GM21717 (cell line): ENCODE data around the gene TPBGL.

ENCODE experiments used
- ATAC-seq: cut with Tn5 transposase; IDR thresholded peaks from one replicate; pipeline ENCODE4 v1.9.1; 2021; ENCODE audit warnings: mild to moderate bottlenecking, moderate library complexity; ENCODE audit not compliant: unreplicated experiment

Gene TPBGL, protein sequence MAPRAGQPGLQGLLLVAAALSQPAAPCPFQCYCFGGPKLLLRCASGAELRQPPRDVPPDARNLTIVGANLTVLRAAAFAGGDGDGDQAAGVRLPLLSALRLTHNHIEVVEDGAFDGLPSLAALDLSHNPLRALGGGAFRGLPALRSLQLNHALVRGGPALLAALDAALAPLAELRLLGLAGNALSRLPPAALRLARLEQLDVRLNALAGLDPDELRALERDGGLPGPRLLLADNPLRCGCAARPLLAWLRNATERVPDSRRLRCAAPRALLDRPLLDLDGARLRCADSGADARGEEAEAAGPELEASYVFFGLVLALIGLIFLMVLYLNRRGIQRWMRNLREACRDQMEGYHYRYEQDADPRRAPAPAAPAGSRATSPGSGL

DNA sequence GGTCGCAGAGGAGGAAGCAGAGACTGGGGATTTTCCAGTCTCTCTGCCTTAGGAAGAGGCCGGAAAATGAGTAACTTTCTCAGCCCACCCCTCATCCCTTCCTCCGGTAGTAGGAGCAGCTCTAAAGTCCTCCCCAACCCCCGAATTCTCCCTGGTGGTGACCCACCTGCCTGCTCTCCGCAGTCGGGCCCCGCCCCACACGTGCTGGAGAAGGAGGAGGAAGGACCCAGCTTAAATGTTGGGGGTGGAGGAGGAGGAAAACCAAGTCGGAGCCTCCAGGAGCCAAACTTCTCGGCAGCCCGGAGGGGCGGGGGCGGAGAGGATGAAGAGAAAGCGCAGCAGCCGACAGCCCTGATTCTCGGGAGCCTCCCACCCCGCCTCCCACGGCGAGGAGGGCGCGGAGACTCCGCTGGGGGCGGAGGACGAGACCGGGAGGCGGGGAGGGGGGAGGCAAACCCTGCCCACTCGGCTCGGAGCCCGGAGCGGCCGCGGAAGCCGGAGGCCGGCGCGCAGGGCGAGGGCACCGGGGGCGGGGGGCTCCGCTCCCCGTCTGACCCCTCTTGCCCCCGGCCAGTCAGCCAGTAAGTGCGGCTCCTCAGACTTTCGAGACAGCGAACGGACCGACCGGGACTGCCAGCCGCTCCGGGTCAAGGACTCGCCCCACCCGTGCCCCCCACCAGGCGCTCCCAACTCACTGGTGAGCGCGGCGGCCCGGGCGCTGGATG, at the start of gene TPBGL:
Gene TPBGL, plus strand, starts transcription at position 464 of the 725 bp plus-strand sequence. CDS start 276 bp downstream, outside the sequence.
- ATAC-seq = no peak

DNA sequence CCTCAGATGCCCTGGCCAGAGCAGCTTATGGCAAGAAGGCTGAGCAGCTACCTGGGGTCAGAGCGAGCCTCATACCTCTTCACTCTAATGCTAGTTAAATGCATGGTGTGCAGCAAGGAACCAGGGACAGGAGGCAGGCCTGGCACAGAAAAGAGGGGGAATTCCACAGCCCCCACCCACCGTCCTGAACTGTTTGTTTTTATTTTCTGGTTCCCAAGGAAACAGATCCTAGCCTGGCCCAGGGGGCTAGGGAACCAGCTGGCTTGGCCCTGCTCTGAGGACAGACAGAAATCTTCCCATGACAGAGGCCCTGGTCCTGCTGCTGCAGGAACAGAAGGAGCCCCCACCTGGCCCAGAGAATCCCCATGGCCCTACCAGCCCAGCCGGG, 49.2 kb upstream of the TPBGL start:
- ATAC-seq = no peak

DNA sequence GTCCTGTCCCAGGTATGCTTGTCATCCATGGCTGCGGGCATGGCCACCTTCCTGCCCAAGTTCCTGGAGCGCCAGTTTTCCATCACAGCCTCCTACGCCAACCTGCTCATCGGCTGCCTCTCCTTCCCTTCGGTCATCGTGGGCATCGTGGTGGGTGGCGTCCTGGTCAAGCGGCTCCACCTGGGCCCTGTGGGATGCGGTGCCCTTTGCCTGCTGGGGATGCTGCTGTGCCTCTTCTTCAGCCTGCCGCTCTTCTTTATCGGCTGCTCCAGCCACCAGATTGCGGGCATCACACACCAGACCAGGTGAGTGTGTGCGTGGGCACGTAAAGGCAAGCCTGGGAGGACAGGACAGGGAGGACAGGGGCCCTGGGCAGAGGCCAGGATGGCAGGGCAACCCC, 47.3 kb upstream of the TPBGL start:
- ATAC-seq = no peak

DNA sequence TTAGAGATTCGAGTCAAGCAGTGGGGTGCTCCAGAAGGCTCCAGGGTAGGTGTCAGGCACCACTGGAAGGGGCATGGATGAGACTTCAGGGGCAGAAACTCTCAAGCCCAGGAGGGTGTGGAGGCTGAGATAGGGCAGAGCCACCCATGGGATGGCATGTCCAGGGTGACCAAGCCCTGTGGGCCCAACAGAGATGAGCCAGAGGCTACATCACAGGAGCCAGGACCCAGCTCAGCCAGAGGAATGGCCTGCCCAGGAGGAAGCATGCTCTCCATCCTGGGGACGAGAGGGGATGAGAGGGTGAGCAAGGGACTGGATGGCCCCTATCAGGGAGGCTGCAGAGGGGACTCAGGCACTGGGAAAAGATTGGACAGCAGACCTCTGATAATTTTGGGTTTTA, 46.9 kb upstream of the TPBGL start:
- no peak for ATAC-seq

DNA sequence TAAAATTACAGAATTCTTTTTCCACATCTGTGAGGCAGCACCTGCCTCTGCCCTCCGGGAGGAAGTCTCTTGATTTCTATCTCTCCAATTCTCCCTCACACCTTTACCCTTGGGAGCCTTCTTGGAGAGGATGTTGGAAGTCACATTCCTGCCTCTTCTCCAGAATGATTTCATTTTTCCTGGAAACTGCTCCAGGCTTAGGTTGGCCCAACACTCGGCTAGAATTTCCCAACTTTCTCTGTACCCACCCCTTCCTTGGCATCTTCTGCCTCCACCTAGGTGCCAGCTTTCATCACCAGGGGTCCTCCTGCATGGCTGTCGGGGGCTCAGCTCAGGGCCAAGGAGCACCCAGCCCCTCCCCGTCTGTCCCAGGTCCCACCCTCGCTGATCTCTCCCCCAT, 46.4 kb upstream of the TPBGL start:
- no peak for ATAC-seq

DNA sequence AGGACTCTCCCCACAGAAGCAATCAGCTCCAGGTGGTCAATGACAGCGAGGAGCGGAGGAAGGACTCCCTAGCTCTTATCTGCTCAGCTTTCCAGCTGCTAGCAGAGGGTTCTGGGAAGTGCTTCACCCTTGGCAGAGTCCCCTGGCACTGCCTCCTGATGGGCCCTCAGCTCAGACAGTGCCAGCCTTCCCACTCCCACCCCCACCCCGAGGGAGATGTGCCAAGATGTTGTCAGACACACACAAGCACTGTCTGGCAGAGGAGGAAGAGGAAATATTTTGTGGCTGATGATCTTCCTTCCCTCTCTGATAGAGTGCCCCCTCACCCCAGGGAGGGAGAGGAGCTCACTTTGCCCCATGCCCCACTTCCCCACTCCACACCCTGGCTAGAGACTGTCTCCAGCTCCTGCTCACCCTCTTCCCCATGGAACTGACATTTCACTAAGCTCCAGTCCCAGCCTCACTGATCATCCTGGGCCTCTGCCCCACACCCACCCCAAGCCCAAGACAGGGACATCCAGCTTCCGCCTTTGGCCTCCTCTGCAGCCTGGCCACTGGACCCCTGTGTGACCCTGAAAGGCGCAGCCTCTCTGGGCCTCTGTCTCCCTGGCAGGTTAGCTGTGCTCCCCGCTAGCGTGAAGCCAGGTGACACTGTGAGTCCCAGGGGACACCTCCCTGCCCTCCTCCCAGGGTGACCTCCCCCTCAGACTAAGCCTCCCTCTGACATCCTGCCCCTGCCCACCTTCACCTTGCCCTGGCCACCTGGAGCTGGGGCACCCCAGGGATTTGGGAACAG, 45.2 kb upstream of the TPBGL start:
- no peak for ATAC-seq

DNA sequence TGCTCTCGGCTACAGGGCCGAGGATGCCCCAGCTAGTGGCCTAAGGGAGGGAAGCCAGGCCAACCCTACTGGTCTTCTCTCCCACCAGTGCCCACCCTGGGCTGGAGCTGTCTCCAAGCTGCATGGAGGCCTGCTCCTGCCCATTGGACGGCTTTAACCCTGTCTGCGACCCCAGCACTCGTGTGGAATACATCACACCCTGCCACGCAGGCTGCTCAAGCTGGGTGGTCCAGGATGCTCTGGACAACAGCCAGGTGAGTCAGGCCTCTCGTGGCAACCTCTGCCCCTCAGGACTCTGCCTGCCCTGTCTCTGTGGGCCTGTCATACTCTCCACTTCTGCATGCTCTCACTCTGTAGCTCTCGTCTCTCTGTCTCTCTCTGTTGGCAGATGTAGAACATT, 44.1 kb upstream of the TPBGL start:
- no peak for ATAC-seq

DNA sequence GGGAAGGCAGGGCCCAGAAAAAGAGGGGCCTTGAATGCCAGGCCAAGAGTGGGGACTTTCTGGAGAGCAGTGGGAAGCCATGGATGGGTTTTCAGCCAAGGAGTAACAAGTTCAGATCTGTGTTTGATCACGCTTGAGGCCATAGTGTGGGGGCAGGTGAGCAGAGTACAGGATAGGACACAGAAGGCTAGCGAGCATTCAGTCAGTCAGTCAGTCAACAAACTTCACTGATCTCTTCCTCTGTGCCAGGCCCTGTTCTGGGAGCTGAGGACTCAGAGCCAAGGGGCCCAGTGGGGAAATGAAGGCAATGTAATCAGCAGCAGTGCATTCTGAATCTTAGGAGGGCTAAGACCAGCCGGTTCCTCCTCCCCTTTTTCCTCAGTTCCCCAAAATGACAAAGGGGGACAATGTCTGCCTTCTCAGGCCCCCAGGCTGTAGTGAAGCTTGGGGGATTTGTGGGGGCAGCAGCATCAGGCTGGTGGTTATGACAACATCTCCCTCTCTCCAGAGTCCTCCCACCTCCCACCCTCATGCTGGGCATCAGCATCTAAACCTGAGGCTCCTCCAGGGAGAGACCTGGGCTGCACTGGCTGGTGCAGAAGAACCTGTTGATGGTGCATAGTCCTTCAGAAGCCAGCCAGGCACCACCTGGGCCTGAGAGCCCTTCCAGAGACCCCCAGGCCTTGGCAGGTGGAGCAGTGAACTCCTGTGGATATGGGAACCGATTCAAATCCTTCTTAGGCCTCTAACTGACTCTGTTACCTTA, 42.9 kb upstream of the TPBGL start:
- ATAC-seq = no peak

DNA sequence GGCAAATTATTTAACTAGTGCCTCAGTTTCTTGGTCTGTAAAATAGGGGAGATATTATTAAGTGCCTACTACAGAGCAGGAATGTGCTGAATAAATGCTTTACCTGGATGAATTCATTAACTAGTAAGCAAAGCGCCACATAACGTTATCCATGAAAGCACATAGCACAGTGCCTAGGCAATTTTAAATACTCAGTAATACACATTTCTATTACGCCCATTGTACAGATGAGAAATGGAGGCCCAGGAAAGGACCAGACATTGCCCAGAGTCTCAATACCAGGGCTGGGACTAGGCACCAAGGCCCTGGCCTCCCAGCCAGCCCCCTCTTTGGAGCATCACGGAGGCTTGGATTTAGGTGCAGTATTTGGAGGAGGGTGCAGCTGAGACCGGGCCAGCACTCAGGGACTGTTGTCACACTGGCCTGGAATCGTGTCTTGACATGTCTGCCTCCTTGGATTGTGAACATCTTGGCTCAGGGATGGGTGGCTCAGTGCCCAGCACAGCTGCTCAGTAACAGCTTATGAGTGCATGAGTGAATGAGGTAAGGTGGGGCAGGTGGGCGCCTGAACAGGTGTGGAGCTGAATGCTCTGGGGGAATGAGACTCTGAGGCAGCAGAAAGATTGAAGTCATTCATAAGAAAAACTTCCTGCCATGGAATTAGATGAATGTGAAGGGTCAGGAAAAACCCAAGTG, 42.1 kb upstream of the TPBGL start:
- ATAC-seq = no peak

DNA sequence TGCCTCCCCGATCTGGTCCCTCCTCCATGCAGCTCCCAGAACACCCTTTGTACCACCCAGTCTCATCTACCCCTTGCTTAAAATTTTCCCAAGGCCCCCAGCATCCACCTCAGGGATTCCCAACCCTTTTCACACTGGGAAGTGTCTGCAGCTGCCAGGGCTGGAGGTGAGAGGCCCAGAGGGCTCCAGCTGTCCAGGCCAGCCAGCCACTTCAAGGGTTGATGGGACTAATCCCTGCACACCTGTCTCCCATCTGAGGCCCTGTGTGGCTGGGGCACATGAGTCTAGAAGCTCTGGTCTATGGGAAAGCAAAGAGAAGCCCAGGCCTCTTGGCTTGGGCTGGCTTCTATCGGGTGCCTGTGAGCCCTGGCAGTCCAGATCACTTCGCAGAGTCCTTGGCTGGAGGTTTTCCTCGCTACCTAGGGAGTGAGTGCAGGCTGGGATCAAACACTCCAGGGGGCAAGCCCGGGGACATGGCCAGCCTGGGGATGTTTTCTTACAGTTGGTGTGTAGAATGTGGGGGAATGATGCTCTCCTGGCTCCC, 41.1 kb upstream of the TPBGL start:
- ATAC-seq = no peak

DNA sequence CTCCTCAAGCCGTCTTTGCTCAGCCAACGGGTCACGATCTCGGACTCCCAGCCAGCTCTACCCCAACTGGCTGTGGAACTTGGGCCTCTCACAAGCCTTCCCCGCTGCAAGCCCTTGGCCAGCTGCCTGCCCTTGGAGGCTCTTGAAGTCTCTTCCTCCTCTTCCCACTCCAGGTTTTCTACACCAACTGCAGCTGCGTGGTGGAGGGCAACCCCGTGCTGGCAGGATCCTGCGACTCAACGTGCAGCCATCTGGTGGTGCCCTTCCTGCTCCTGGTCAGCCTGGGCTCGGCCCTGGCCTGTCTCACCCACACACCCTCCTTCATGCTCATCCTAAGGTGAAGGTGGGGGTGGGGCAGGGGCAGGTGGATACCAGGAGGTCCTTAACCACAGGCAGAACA, 40.5 kb upstream of the TPBGL start:
- ATAC-seq = no peak

DNA sequence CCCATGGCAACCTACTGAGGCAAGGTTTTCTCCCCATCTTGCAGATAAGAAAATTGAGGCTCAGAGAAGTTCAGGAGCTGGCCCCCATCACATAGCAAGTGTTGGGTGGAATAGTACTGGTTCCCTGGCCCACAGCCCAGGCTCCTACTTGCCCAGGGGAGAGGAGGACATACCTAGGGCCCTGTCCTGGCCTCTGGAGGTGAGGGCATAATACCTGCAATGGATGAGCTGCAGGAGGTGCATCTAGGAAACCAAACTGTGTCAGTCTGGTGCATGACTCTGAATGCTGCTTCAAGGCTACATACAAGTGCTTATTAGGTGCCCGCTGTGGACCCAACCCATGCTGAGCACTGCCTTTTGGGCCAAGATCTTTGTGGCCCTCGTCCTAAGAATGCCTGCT, 40.0 kb upstream of the TPBGL start:
- no peak for ATAC-seq

DNA sequence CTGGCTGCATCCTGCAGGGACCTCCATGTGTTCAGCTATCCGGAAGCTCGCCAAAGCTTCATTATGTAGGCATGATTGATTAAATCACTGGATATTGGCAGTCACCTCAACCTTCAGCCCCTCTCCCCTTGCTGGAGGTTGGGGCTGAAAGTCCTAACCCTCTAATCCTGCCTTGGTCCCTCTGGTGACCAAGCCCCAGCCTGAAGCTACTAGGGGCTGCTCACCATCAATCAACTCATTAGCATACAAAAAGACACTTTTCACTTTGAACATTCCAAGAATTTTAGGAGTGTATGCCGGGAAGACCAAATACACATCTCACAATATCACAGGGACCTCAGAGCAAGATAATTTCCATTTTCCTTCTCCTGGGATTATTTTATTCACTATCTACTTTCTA, 38.8 kb upstream of the TPBGL start:
- no peak for ATAC-seq

DNA sequence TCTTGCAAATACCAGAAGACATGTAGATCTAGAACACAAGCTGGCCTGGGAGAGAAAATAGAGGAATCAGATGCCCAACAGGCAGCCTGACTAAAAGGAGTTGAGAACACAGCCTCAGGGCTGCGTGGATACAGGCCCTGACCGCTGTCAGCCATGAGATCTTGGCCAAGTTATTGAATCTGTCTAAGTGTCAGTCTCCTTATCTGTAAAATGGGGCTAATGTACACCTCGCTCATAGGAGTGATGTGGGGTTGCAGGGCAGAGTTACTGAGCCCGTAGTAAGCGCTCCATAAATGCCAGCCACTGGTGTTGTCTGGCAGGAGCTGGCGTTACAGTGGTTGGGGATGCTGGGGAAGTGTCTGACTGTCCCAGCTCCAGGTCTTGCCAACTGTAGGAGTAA, 38.4 kb upstream of the TPBGL start:
- no peak for ATAC-seq

DNA sequence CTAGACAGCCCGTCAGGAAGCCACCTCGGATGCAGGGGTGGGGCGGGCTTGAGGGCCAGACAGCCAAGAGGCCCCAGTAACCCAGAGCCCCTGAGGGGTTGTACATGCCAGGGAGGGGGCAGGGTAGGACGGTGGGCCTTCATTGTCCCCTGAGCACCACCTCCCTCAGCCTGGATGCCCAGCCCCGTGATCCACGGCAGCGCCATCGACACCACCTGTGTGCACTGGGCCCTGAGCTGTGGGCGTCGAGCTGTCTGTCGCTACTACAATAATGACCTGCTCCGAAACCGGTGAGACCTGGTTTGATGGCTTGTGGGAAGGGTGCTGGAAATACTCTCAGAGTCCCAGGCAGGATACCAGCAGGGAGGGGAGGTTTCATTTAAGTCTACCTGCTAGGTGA, 37.4 kb upstream of the TPBGL start:
- ATAC-seq = no peak

DNA sequence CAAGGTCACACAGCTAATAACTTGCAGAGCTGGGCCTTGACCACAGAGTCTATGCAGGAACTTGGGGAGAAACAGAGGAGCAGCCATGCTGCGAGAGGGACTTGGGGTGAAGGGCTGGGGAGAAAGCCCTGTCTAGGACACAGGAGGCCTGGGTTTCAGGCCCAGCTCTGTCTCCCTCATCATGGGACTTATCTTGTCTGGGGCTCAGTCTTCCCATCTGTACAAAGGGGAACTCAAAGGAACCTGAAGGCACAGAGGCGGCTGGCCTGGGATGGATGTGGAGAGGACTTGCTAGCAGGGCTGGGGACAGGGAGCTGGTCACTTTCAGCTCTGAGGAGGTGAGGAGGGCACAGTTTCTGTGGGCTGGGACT, 36.9 kb upstream of the TPBGL start:
- no peak for ATAC-seq

DNA sequence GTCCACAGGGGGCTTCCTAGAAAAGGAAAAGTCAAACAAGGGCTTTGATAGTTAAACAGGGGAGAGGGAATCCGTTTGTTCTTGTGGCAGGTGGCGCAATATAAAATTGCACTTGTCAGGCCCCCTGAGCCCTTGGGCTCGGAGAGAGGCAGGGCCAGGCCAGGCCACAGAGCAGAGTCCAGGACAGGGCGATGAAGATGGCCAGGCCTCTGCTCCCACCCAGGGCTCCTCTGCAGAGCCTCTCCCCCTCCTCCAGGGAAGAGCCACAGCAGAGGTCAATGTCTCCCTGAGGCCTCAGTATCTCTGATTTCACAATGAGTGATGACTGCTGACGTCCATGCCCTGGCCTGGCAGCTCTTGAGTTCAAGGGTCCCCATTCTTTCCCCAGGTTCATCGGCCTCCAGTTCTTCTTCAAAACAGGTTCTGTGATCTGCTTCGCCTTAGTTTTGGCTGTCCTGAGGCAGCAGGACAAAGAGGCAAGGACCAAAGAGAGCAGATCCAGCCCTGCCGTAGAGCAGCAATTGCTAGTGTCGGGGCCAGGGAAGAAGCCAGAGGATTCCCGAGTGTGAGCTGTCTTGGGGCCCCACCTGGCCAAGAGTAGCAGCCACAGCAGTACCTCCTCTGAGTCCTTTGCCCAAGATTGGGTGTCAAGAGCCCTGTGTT, 36.4 kb upstream of the TPBGL start:
- ATAC-seq = no peak

DNA sequence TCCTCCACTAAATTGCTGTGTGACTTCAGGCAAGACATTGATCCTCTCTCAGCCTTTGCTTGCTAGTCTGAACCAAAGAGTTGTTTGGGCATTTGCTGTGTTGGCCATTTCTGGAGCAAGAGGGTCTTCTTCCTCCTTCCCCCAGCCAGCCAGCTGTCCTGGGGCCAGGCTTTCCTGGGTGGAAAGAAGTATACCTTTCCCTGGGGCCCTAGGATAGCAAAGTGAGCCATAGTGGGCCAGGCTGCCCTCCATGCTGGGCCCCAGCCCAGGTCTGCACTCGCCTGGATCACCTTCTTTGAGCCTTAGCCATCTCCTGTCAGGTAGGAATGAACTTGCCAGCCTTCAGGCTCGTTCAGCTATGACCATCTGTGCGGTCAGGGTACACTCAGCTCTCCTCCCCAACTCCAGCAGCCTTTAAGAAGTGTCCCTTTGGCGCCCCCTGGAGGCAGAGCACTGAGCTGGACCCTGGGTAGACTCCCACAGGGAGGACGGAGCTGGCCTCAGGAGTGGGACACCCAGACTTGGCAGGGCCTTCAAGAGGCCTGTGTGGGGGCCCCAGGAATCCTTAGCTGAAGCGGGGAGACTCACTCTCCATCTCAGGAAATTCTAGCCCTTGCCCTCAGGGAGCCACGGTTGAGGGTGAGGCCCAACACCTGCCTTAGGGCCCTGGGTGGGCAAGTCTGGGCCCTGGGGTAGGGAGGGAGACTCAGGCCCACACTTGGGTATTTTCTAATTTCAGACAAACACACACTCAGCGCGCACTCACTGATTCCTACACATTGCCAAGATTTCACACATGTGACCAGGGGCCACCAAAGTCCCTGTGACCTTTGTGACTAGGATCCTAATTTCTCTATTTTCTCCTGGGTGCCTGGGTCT, 35.6 kb upstream of the TPBGL start:
- peak; percentile 52 for ATAC-seq

DNA sequence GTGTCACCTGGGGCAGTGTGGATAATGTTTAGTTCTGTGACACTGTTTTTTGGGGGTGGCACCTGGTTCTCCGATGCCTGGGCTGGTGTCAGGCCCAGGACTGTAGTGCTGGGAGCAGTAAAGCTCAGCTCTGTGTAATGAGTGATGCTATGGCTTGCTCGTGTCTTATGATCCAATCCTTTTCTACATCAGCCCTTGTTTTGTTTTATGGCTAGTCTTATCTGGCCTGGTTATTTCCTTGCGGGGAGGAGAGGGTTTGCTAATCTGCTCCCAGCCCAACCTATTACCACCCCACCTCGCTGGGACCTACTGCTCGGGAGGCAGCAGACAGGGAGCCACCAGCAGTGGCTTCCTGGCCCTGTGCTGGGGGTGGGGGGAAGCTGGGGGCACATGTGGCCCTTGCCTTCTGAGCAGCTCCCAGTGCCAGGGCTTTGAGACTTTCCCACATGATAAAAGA, 35.0 kb upstream of the TPBGL start:
- no peak for ATAC-seq
